ENCODE measurements around the gene PBLD.

The PBLD gene

GRCh38 chr10:68233046-68233445 lies 99.7 kb downstream of the PBLD start:
- DNase-seq (ENCODE audit: low spot score): no peak
